ENCODE results near the gene ROBO1. TPM values are rescaled to one million over a fixed set of nuclear protein-coding genes. Genes with fewer than 3 reads are reported as not detected.

ROBO1 gene
- total RNA-seq, 1 donor from 2014 or later = 20.8 TPM

- DNase-seq (ENCODE audit: low read depth) (no peak), FAIRE-seq (no peak)
- Histone ChIP-seq H3K36me3 (ENCODE audit: control insufficient read depth, insufficient read depth, low read length) (no peaks in the 10 kb centered on the region), H3K4me3 (ENCODE audit: low read depth, low read length) (no peak overlapping the region), H3K27me3 (ENCODE audit: control insufficient read depth, insufficient read depth, low read length) (no peaks in the 10 kb centered on the region)
- no peak for TF ChIP-seq CTCF (IDR thresholded peaks at IDR 0.05; ENCODE audit: insufficient read depth, low read length, severe bottlenecking)
These were observed 919.2 kb downstream of the ROBO1 start for GRCh38 chr3:78848392-78849288.

GRCh38 chr3:78847603-78848002 lies 920.2 kb downstream of the ROBO1 start:
- no peaks in the 10 kb centered on the region for H3K27me3 ChIP-seq (ENCODE audit: control insufficient read depth, insufficient read depth, low read length)
- H3K4me3 ChIP-seq (ENCODE audit: low read depth, low read length) = no peak overlapping the region
- FAIRE-seq (no peak), DNase-seq (ENCODE audit: low read depth) (no peak)
- TF ChIP-seq CTCF (IDR thresholded peaks at IDR 0.05; ENCODE audit: insufficient read depth, low read length, severe bottlenecking) = no peak
- no peaks in the 10 kb centered on the region for H3K36me3 ChIP-seq (ENCODE audit: control insufficient read depth, insufficient read depth, low read length)

GRCh38 chr3:78847203-78847602 lies 920.6 kb downstream of the ROBO1 start:
- no peak overlapping the region for H3K4me3 ChIP-seq (ENCODE audit: low read depth, low read length)
- DNase-seq (ENCODE audit: low read depth) = no peak
- no peak for FAIRE-seq
- no peak for TF ChIP-seq CTCF (IDR thresholded peaks at IDR 0.05; ENCODE audit: insufficient read depth, low read length, severe bottlenecking)
- no peaks in the 10 kb centered on the region for H3K36me3 ChIP-seq (ENCODE audit: control insufficient read depth, insufficient read depth, low read length)
- H3K27me3 ChIP-seq (ENCODE audit: control insufficient read depth, insufficient read depth, low read length) = no peaks in the 10 kb centered on the region

GRCh38 chr3:78846718-78847117 lies 921.1 kb downstream of the ROBO1 start:
- H3K4me3 ChIP-seq (ENCODE audit: low read depth, low read length) = no peak overlapping the region
- DNase-seq (ENCODE audit: low read depth) = peak; percentile 44
- H3K36me3 ChIP-seq (ENCODE audit: control insufficient read depth, insufficient read depth, low read length) = no peaks in the 10 kb centered on the region
- FAIRE-seq = no peak
- no peaks in the 10 kb centered on the region for H3K27me3 ChIP-seq (ENCODE audit: control insufficient read depth, insufficient read depth, low read length)
- no peak for TF ChIP-seq CTCF (IDR thresholded peaks at IDR 0.05; ENCODE audit: insufficient read depth, low read length, severe bottlenecking)

GRCh38 chr3:78845605-78846004 lies 922.2 kb downstream of the ROBO1 start:
- Histone ChIP-seq H3K36me3 (ENCODE audit: control insufficient read depth, insufficient read depth, low read length) (no peaks in the 10 kb centered on the region), H3K27me3 (ENCODE audit: control insufficient read depth, insufficient read depth, low read length) (no peaks in the 10 kb centered on the region), H3K4me3 (ENCODE audit: low read depth, low read length) (no peak overlapping the region)
- FAIRE-seq = no peak
- DNase-seq (ENCODE audit: low read depth) = no peak
- no peak for TF ChIP-seq CTCF (IDR thresholded peaks at IDR 0.05; ENCODE audit: insufficient read depth, low read length, severe bottlenecking)

Data from bronchial epithelial cell (primary cell).